HG03442 (cell line): Measurements from ENCODE around the gene MAP3K4.

Experiments used
- ATAC-seq: cut with Tn5 transposase; IDR thresholded peaks from one replicate; pipeline ENCODE4 v1.9.1; 2021; ENCODE audit warnings: mild to moderate bottlenecking, moderate library complexity; ENCODE audit not compliant: unreplicated experiment

MAP3K4 gene

DNA sequence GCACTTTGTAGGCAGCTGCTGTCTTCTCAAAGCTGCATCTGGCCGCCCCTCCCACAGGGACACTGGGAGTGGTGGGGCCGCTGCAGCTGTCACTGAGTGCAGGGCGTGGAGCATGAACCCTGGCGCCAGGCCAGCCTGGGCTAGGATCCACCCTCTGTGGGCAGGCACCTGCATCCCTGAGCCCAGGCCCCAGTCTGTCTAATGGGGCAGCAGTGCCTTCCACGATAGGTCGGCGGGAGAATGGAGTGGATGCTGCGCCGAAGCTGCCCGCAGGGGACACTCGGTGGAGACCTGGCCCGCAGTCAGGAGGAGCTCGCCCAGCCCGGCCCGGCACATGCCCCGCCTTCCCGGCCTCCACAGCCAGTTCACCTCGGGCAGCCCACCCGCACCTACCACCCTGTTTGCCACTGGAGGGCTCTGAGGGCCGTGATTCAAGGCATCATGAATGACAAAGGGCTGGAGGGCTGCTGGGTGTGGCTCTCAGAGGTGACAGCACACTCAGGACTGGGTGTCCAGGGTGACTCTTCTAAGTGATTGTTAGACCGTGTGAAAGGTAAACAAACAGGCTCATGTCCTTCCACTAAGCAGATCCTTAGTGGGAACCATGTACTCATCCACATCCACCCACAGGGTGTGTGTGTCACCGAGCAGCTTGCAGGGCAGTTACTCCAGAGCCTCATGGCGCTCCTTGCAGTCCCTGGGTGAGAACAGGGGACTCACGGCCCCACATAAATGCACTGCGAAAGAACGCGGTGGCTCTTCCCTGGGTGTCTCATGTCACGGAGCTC is 148.4 kb downstream of the MAP3K4 start:
- no peak for ATAC-seq

DNA sequence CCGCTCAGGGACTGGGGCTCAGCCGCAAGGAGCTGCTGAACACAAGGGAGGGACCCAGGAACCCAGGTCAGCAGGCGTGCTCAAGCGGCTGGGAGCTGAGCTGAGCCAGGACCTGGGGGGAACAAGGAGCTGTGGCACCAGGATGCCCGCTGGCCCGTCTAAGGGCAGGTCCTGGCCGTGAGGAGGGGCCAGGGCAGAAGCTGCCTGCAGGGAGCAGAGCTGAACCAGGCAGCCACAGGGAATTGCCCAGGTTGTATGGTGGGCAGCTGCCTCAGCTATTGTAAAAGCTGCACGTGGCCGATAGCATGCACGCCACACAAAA is 148.9 kb downstream of the MAP3K4 start:
- ATAC-seq: no peak

DNA sequence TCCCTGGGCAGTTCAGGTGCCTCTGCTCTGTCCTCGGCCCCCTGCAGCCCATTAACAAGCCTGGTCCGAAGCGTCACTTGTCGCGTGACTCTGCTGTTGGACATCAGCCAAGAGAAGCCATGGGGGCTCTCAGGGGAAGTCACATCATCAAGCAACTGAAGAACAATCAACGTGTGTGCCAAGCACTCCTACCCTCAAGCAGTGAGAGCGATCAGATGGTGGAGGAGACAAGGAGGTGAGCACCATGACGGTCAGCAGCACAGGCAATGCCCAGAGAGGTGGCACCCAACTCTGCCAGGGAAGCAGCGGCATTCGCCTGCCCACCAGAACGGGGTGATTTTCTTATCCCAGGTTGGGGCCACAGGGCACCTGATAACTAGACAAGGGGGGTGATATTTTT is 149.6 kb downstream of the MAP3K4 start:
- ATAC-seq: no peak

DNA sequence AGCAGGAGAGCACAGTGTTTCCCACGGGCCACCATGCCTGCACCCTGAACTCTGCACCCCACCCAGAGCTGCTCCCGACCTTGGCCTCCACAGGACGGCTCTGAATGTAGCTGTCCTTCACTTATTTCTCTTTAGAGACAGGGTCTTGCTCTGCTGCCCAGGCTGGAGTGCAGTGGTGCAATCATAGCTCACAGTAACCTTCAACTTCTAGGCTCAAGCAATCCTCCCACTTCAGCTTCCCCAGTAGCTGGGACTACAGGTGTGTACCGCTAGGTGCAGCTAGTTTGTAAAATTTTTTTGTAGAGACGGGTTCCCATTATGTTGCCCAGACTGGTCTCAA is 151.4 kb downstream of the MAP3K4 start:
- no peak for ATAC-seq

DNA sequence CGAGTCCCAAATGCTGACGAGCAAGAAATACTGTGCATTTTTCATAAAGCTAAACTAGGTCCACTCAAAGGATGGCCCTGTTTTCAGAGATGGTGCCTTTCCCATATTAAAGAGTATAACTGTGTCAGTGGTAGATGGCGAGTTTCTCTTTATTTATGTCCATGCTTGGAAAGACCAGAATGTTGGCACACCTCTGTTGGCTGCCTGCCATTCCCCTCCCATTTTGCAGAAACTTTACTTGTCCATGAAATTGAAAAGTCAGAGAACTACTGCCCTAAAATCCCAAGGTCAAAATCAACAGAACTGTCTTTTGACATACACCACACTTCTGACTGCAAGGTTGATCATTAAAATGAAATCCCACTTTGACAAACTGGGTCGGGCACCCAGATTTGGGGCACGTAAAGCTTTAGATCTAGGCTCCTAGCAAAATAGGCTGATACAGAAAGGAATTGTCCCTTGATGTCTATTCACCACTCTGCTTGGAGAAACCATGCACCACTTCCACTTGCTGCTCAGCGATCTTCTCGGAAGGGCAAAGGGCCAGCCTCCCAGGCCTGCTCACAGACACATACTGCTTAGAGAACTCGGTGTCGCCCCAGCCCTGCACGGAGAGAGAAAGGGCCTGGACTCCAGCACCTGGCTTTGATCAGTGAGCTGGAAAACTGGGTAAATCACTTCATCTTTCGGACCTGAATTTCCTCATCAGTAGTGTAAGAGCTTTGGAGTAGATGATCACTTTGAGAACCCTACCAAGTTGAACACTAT is 152.3 kb downstream of the MAP3K4 start:
- ATAC-seq: no peak

DNA sequence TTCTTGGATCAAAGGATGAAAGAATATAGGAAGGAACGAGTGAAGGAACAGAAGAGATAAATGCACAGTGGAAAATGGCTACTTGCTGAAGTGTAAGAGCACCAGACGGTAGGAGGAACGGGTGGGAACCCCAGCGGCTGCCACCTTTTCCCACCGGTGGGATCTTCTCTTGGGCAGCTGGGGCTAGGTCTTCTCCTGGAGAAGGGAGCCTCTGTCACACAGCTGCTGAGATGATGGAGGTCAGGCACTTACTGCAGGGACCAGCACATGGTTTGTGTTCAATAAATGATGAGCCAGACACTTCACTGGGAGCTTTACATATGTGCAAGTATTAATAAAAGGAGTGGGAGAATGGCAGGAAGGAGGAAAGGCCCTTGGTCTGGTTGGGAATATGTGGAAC is 158.6 kb downstream of the MAP3K4 start:
- ATAC-seq: no peak

DNA sequence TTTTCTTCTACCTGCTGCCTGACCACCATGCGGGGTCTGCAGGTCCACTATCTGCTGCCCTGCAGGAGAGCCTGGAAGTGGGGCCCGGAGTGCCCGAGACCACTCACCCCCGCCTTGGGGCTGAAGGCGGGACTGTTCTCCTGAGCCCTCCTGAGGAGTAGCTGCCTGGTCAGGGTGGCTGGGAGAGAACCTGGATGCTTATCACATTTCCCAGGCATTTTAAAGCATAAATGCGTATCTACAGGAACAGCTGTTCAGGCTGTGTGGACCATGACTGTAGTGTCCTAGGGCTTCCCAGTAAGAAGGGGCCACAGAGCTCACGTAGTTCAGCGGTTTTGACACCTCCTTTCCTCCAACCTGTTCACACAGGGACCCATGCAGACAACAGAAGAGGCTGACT is 159.0 kb downstream of the MAP3K4 start:
- no peak for ATAC-seq

DNA sequence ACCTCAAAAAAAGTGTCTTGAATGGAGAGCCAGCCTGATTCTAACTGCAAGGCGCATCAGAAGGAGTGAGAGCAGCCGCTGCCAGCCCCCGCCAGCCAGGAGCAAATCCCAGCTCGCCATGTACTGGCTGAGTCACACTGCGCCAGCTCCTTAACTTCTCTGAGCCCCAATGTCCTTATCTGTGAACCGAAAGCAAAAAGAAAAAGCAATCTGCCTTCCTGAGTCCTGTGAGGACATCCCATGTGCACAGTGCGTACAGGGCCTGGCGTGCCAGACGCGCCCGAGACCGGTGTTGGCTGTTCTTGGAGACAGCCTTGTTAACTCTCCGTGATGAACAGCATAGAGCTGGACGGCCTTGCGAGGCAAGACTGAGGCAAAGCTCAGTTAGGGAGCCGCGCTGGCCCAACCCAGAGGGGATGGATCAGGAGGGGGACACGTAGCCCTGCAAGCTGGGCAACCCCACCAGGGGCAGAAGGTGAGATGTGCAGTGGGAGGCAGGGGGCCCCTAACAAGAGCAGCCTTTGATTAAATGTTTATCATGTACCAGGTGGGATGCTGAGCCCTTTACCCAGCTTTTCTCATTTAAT is 159.6 kb downstream of the MAP3K4 start:
- ATAC-seq: no peak

DNA sequence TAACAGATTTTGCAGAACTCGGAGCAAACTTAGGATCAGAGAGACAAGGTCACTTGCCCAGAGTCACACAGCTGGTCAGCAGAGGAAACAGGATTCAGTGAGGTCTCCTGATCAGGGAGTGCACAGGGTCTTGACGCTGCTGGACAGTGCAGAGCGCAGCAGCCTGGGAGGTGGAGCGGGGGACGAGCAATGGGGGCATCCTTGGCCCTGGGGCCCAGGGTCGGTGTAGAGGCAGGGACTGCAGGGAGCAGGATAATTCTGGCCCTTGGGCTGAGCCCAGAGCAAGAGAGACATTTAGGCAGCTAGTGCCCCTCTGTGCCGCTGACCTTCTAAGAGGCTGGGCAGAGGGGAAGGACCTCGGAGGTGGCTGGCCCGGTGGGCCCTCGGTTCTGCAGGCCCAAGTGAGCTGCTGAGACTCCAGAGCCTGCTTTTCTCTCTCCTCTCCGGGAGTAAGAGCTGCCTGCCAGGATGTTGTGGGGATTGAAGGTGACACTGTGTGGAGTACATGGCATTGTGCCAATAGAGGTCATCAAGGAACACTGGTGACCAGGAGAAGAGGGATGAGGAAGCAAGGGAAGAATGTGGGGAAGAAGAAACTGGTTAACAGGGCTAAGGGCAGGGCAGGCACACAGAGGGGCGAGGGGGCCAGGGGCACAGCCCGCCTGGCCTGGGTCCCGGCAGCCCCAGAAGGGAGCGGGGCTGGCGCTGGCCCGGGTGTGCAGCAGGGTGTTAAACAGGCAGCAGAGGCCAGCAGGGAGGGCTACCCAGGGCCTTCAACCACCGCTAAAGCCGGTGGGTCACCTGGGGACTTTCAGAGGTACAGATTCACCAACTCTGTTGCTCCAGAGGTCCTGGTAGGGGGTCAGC is 160.3 kb downstream of the MAP3K4 start:
- no peak for ATAC-seq

DNA sequence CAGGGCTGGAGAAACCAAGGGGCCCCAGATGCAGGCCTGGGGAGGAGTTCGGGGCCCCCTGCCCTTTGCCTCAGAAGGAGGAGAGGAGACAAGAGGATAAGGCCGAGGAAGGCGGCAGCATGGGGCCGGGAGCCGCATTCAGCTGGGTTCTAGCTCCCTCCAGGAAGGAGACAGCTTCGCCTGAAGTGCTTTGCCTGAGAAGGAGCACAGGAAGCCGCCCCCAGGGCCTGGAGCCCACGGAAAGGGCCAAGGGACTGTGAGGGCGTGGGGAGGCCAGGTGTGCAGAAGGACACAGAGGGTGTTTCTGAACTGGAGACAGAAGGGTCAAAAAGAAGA is 160.9 kb downstream of the MAP3K4 start:
- ATAC-seq: no peak

DNA sequence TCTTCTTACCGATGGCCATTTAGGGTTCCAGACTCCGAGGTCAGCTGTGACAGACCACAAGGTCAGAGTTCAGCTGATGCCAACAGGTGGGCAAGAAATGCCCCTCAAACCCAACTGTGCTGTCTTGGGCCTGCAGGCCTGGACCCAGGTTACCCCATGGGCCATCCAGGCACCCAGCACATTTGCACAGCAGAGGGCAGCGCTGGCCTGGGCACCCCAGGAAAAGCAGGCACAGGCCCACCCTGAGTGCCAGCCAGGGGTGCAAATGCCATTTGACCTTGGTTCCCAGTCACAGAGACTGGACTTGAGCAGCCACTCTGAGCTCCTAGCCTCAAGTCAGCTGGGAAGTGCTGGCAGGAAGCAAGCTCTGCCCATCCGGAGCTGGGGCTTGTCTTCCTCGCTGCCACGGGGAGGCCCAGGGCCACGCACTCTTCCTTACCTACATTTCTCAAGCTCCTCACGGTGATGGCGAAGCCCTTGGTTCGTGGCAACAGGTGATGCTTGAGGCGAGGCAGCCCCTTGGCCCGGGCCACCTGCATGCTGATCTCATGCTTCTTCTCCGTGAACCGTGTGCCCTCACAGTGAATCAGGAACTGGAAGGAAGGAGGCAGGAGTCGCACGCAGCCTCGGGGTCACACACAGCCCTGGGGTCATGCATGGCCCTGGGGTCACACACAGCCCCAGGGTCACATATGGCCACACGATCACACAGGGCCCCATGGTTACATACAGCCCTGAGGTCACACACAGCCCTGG is 161.5 kb downstream of the MAP3K4 start:
- no peak for ATAC-seq

DNA sequence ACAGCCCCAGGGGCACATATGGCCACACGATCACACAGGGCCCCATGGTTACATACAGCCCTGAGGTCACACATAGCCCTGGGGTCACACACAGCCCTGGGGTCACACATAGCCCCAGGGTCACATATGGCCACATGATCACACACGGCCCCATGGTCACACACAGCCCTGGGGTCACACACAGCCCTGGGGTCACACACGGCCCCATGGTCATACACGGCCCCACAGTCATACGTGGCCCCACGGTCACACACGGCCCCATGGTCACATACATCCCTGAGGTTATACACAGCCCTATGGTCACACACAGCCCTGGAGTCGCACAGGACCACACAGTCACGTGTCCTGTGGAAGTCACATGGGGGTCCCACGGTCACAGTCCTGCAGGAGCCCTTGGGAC is 162.2 kb downstream of the MAP3K4 start:
- ATAC-seq: no peak

DNA sequence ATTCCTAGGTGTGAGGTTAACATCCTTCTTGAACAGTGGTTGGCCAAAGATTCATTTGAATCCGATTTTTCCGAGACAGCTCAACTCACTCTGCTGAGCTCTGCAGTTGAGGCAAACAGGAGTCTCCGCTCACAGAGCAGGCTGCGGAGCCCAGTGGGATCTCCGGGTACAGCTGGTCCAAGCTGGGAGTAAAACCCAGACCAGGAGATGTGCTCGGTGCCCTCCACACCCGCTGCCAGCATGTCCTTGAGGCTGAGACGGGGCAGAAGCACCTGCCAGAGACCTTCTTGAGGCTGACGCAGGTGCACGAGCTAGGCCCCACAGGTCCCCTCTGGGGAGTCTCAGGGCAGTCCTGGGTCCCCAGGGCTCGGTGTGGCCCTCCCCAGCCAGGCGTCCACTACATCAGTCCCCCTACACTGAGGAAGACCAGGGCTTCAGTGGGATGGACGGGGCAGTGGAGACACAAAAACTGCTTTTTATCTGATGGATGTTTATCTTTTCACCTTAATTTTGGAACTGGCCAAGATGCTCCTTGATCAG is 163.3 kb downstream of the MAP3K4 start:
- no peak for ATAC-seq

DNA sequence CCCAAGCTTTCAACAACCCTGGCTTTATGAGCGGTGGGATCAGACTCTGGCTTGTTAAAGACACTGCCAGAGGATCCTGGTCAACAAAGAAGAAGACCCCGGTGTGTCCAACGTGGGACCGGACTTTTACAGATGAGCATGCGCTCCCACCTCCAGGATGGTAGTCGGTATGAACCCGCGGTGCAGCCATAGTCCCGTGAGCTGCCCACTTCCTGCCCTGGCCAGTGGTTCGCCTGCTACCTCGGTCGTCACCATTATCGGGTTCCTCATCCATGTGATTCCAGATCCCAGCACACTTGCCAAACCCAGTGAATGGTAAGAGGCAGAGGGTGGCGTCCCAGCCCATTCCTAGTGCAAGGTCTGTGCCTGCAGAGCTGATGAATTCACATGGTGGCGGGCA is 169.6 kb downstream of the MAP3K4 start:
- ATAC-seq: no peak

DNA sequence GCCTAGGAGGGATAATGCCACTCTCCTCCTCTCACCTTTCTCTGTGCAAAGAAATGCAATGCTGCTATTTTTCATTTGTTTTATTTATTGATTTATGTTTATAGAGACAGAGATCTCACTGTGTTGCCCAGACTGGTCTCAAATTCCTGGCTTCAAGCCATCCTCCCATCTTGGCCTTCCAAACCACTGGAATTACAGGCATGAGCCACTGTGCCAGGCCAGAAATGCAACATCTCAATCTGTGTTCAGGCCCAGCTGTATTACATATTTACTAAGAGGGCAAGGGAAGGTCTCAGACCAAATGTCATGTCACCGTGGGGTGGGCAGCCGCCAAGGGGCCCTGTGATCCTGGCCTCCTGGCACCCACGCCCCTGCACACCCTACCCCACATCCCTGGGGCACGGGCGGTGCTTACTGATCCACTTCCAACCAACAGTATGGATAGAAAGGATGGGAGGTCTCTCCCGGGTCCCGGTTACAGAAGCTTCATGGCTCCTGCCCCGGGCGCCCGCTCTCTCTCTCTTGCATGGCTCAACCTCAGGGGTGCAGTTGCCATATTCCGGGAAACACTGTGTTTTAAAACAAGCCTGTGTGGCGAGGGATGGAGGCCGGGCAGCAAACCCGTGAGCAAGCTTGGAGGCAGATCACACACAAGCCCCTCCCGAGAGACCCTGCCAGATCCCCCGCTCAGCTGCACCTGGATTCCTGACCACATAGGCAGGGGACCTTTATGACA is 170.5 kb downstream of the MAP3K4 start:
- ATAC-seq: no peak

DNA sequence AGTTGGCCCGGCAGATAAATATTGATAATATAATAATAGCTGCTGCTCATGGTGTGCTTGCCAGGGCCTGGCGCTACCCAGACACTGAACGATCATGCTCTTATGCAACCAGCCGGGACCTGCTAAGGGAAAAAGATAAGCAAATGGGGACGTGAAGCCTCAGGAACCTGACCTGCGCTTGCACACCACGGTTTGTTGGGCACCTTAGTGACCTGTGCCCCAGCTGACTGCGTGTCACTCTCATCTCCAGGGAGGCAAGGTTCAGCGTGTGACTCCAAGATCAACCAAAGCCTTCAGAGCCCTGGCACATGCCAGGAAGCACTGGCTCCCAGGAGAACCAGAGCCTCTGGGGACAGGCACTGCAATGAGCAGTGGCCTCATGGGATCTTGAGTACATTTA is 171.2 kb downstream of the MAP3K4 start:
- no peak for ATAC-seq

DNA sequence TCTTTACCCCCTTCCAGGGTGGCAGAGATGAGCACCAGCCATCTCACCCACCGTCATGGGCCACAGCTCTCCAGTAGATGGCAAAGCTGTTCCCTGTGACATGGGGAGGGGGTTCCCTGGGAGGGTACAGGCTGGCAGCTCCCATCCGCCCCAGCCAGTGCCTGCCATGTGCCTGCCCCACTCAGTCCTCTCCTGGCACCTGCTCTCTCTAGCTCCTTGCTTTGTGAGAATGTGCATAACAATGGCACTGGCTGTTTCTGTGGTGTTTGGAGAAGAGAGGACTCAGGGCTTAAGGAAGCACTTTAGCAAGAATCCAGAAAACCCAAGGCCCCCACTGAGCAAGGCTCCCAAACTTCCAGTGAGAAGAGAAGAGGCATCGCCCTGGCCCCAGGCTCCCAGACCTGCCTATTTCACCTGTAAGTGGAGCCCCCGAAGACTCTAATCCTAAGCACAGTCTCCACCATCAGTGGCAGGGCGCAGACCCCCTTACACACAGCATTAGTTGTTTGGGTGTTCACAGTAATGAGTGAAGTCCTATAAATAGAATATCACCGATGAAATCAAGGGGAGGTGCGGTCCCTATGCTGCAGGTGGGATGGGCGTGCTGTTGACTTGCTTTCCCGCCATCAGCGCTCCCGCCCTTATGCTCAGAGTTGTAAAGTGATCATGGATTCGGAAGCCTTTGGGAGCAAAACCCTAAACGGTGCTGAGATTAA is 172.1 kb downstream of the MAP3K4 start:
- no peak for ATAC-seq

DNA sequence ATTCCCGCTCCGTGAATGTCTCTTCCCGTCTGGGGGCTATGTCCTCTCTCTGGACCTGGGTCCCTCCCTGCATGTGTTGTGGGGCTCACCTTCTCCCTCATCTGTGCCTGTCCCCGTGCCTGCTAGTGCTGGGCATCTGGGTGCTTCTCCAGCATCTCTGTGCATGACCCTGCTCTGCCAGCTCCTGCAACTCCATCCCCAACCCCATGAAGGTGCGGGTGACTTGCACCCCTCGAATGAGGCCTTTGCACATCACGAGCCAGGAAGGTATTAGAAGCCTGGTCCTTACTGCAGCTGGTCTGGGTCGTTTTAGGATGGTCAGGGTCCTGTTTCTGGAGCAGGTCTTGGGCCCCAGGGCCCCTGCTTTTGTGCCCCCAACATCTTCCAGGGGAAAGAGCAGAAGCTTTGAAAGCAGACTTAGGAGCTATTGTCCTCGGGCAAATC is 172.6 kb downstream of the MAP3K4 start:
- no peak for ATAC-seq

DNA sequence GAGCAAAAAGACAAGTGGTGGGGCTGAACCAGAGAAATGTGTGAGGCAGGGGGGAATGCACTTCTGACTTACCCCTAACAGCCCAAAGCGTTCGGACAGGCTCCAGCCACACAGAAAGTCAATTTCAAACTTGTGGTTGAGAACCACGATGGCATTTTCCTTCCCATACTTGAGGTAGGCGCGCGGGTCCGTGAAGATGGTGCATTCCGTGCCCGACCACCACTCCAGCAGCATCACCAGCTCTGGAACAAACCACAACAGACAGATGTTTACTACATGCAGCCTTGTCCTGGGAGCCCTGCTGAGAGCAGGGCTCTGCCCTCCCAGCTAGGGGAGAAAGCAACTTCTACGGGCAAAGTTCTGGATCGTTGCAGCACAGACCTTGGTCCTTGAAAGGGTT is 174.6 kb downstream of the MAP3K4 start:
- no peak for ATAC-seq
